ENCODE results near the gene SDHD. TPM values are rescaled to one million over a fixed set of nuclear protein-coding genes. Genes with fewer than 3 reads are reported as not detected.

Gene SDHD
- total and polyA plus RNA-seq, 9 of the 15 experiments (the other 6 are each of a cell fraction or from before 2014, with no cell fraction given), result 150 to 1,225 (median 215) TPM

- TF ChIP-seq ARNT (IDR thresholded peaks at IDR 0.05) (no peak), CLOCK (CRISPR knock-in tag; IDR thresholded peaks at IDR 0.05; ENCODE audit: borderline replicate concordance) (no peak), ZBTB2 (IDR thresholded peaks at IDR 0.05) (no peak), ZNF830 (CRISPR knock-in tag; IDR thresholded peaks at IDR 0.05) (no peak), ZNF79 (CRISPR knock-in tag; IDR thresholded peaks at IDR 0.05; ENCODE audit: low read depth) (no peak), PHTF2 (CRISPR knock-in tag; IDR thresholded peaks at IDR 0.05) (no peak), ZNF695 (CRISPR knock-in tag; IDR thresholded peaks at IDR 0.05) (no peak), TAL1 (IDR thresholded peaks at IDR 0.05) (peak; percentile 91), ERF (CRISPR knock-in tag; IDR thresholded peaks at IDR 0.05) (no peak), LEF1 (IDR thresholded peaks at IDR 0.05) (peak; percentile 53; the same call in 1 of the 2 replicates), BACH1 (tag; IDR thresholded peaks at IDR 0.05) (peak; percentile 86; the same call in 1 of the 2 replicates), POLR2B (IDR thresholded peaks at IDR 0.05; ENCODE audit: low read depth, partially characterized antibody) (no peak), ZNF324 (CRISPR knock-in tag; IDR thresholded peaks at IDR 0.05) (no peak), CHCHD3 (CRISPR knock-in tag; IDR thresholded peaks at IDR 0.05) (no peak), ZNF239 (CRISPR knock-in tag; IDR thresholded peaks at IDR 0.05) (no peak), DPF2 (IDR thresholded peaks at IDR 0.05) (peak; percentile 92), PKNOX1 (IDR thresholded peaks at IDR 0.05) (peak; percentile 51; the same call in 1 of the 2 replicates), TEAD4 (IDR thresholded peaks at IDR 0.05; ENCODE audit: low read length) (peak; percentile 83), TEAD4 (CRISPR knock-in tag; IDR thresholded peaks at IDR 0.05; ENCODE audit: borderline replicate concordance) (no peak), C11orf30 (IDR thresholded peaks at IDR 0.05; ENCODE audit: low read depth) (peak; percentile 89), ZNF586 (CRISPR knock-in tag; conservative IDR thresholded peaks at IDR 0.05) (no peak), KAT8 (IDR thresholded peaks at IDR 0.05; ENCODE audit: low read depth) (no peak), TFAM (CRISPR knock-in tag; conservative IDR thresholded peaks at IDR 0.05) (no peak), ARID3B (CRISPR knock-in tag; IDR thresholded peaks at IDR 0.05; ENCODE audit: borderline replicate concordance) (no peak), SMAD1 (IDR thresholded peaks at IDR 0.05; ENCODE audit: low read depth, low read length, partially characterized antibody) (no peak), SP1 (CRISPR knock-in tag; IDR thresholded peaks at IDR 0.05) (no peak), ZNF644 (tag; IDR thresholded peaks at IDR 0.05; ENCODE audit: low read depth) (no peak)
Measured at GRCh38 chr11:112044961-112045360, 41.7 kb upstream of the SDHD start (continued).

Data from K562 (cell line).